Stimulated activated CD8-positive, alpha-beta memory T cell treated with anti-CD3 and anti-CD28 coated beads, Interleukin-4, amount 100 ng/mL, for 4 hours (primary cell): ENCODE results near the gene ITSN1.
"Not testable (repeated sequence)": the region's sequence is repeated elsewhere in the genome, so short reads cannot be mapped to it uniquely, and the experiment has no call there.

Source experiments
- DNase-seq, 2 donors: peaks; one replicate each; pipeline ENCODE4 v3.0.0-alpha.2; 2020; ENCODE audit warnings: low read depth in 2 of 2, low spot score in 1 of 2

ITSN1 gene

GRCh38 chr21:33642027-33642895 is at the start of gene ITSN1:
ITSN1 (plus strand) TSS chr21:33642501; CDS start chr21:33718829, 76,328 bp downstream.
- DNase-seq, result peak; percentile 100

GRCh38 chr21:33598051-33598450 is 44.2 kb upstream of the ITSN1 start:
- DNase-seq, result no peak

GRCh38 chr21:33608559-33608958 is 33.7 kb upstream of the ITSN1 start:
- no peak for DNase-seq

- no peak for DNase-seq
These were observed 31.1 kb upstream of the ITSN1 start for GRCh38 chr21:33611006-33611744.

GRCh38 chr21:33617565-33617964 is 24.7 kb upstream of the ITSN1 start:
- not testable (repeated sequence) for DNase-seq

GRCh38 chr21:33618407-33618806 is 23.9 kb upstream of the ITSN1 start:
- no peak for DNase-seq

GRCh38 chr21:33619726-33620125 is 22.6 kb upstream of the ITSN1 start:
- no peak for DNase-seq

- DNase-seq, result no peak
These were observed 20.0 kb upstream of the ITSN1 start for GRCh38 chr21:33622253-33622652.

- DNase-seq, result not testable (repeated sequence)
These were observed 16.1 kb upstream of the ITSN1 start for GRCh38 chr21:33626151-33626550.

- no peak for DNase-seq
These were observed 8.0 kb upstream of the ITSN1 start for GRCh38 chr21:33634254-33634653.

- DNase-seq, result no peak
These were observed 1.5 kb upstream of the ITSN1 start for GRCh38 chr21:33640697-33641351.

GRCh38 chr21:33641352-33642026 is 812 bp upstream of the ITSN1 start, which contains the start of gene CRYZL1:
CRYZL1 (minus strand) TSS chr21:33641741; CDS start chr21:33631551, 10,190 bp downstream.
- peak; percentile 99 to 100 for DNase-seq

- DNase-seq, result no peak
These were observed 776 bp downstream of the ITSN1 start for GRCh38 chr21:33642896-33643657.

GRCh38 chr21:33643658-33644311 is 1.5 kb downstream of the ITSN1 start:
- no peak for DNase-seq

- no peak for DNase-seq
These were observed 2.2 kb downstream of the ITSN1 start for GRCh38 chr21:33644383-33645074.

- DNase-seq, result no peak
These were observed 3.4 kb downstream of the ITSN1 start for GRCh38 chr21:33645730-33646129.

GRCh38 chr21:33647587-33647986 is 5.3 kb downstream of the ITSN1 start:
- no peak for DNase-seq

- no peak for DNase-seq
These were observed 6.3 kb downstream of the ITSN1 start for GRCh38 chr21:33648555-33648954.

GRCh38 chr21:33650230-33650629 is 7.9 kb downstream of the ITSN1 start:
- DNase-seq, result no peak
